H1 (cell line): ENCODE results near the gene BATF2. TPM values are rescaled to one million over a fixed set of nuclear protein-coding genes. Genes with fewer than 3 reads are reported as not detected.

Source experiments
- CTCF ChIA-PET: fragments of 300-600 bp; sonication (Branson Sonifier 250); formaldehyde crosslinking; loops from one replicate; lab custom pipeline; 2021; ENCODE audit not compliant: partially characterized antibody; lab: Charles Lee
- POLR2A ChIA-PET: fragments of 300-600 bp; sonication (Branson Sonifier 250); formaldehyde crosslinking; loops from one replicate; lab custom pipeline; 2021; ENCODE audit warnings: inconsistent platforms; ENCODE audit not compliant: partially characterized antibody; lab: Charles Lee
- DNase-seq, 2 experiments: peaks; one replicate each; pipeline versions ENCODE4 v3.0.0 to v3.0.0-alpha.2; 2010 to 2022; ENCODE audit warnings: low spot score in 2 of 2, low read depth in 1 of 2, mixed read lengths in 1 of 2
- FAIRE-seq: peaks from 2 replicates; lab custom pipeline; 2011; peaks lifted over from hg19 to GRCh38; lab: Jason Lieb, UNC
- H2AFZ ChIP-seq: 2 replicates; pipeline ENCODE4 v1.8.1; 2012; ENCODE audit warnings: low read length, inconsistent platforms
- H2AK5ac ChIP-seq: 2 replicates; pipeline ENCODE4 v1.6.1; 2013; ENCODE audit warnings: low read depth, low read length
- H2BK120ac ChIP-seq: replicated peaks from 2 replicates; pipeline ENCODE3; 2013; ENCODE audit warnings: low read depth, low read length, inconsistent platforms
- H2BK12ac ChIP-seq: 2 replicates; pipeline ENCODE4 v1.6.1; 2013; ENCODE audit warnings: low read depth, low read length
- H2BK15ac ChIP-seq: 2 replicates; pipeline ENCODE4 v1.6.1; 2013; ENCODE audit warnings: low read length
- H2BK20ac ChIP-seq: 2 replicates; pipeline ENCODE4 v1.6.1; 2013; ENCODE audit warnings: low read length
- H2BK5ac ChIP-seq: 2 replicates; pipeline ENCODE4 v1.6.1; 2013; ENCODE audit warnings: low read depth, low read length
- H3K14ac ChIP-seq: 2 replicates; pipeline ENCODE4 v1.6.1; 2013; ENCODE audit warnings: inconsistent platforms; ENCODE audit not compliant: insufficient read length
- H3K18ac ChIP-seq: 2 replicates; pipeline ENCODE4 v1.6.1; 2013; ENCODE audit warnings: low read length; ENCODE audit errors: extremely low read depth
- H3K23ac ChIP-seq: 2 replicates; pipeline ENCODE4 v1.6.1; 2013; ENCODE audit warnings: inconsistent platforms; ENCODE audit not compliant: insufficient read length
- H3K23me2 ChIP-seq: 2 replicates; pipeline ENCODE4 v1.6.1; 2013; ENCODE audit warnings: low read depth, low read length
- H3K27ac ChIP-seq: 2 replicates; pipeline ENCODE4 v1.6.1; 2011; ENCODE audit warnings: low read depth, low read length, inconsistent platforms
- H3K27me3 ChIP-seq, 4 experiments: replicated peaks in 1 of 4; 1 replicate in 1 of 4; 2 replicates in 3 of 4; pipeline versions ENCODE4 v1.6.1 to v1.8.1; 2011 to 2013; ENCODE audit warnings: low read length in 3 of 4, mild to moderate bottlenecking in 3 of 4, inconsistent platforms in 2 of 4, mixed read lengths in 2 of 4, moderate library complexity in 1 of 4; ENCODE audit not compliant: control insufficient read depth in 3 of 4, insufficient read depth in 3 of 4; ENCODE audit errors: extremely low read depth in 1 of 4
- H3K36me3 ChIP-seq, 4 experiments: 2 replicates each; pipeline versions ENCODE4 v1.6.1 to v1.8.1; 2011 to 2013; ENCODE audit warnings: mild to moderate bottlenecking in 4 of 4, low read length in 3 of 4, moderate library complexity in 2 of 4, control low read depth in 1 of 4, inconsistent platforms in 1 of 4; ENCODE audit not compliant: insufficient read depth in 4 of 4, control insufficient read depth in 2 of 4
- H3K4ac ChIP-seq: replicated peaks from 2 replicates; pipeline ENCODE3; 2013; ENCODE audit warnings: low read length, low read depth, mixed read lengths, inconsistent platforms; ENCODE audit not compliant: insufficient read length
- H3K4me1 ChIP-seq, 4 experiments: replicated peaks in 1 of 4; 1 replicate in 1 of 4; 2 replicates in 3 of 4; pipeline versions ENCODE4 v1.6.1 to v1.8.1; 2011 to 2013; ENCODE audit warnings: low read length in 3 of 4, inconsistent platforms in 2 of 4, mixed read lengths in 1 of 4; ENCODE audit not compliant: insufficient read depth in 4 of 4, control insufficient read depth in 3 of 4
- H3K4me2 ChIP-seq, 2 experiments: 2 replicates each; pipeline versions ENCODE4 v1.6.1 to v1.8.1; 2011 to 2013; ENCODE audit warnings: low read depth in 2 of 2, low read length in 2 of 2, control low read depth in 1 of 2, inconsistent platforms in 1 of 2, mild to moderate bottlenecking in 1 of 2; ENCODE audit not compliant: insufficient read depth in 1 of 2
- H3K4me3 ChIP-seq, 4 experiments: fragments of 200-600, 300-600 bp in 1 of 4; sonication (generic), shearing (Covaris generic), sonication (Bioruptor Twin) in 1 of 4; 2 replicates each; pipeline versions ENCODE4 v1.5.1 to v1.8.1; 2011 to 2016; ENCODE audit warnings: low read length in 4 of 4, low read depth in 3 of 4, control low read depth in 2 of 4, inconsistent platforms in 2 of 4, mild to moderate bottlenecking in 2 of 4, mixed read lengths in 1 of 4, moderate library complexity in 1 of 4; ENCODE audit not compliant: insufficient read depth in 2 of 4; ENCODE audit errors: extremely low read depth in 1 of 4
- H3K56ac ChIP-seq: replicated peaks from 2 replicates; pipeline ENCODE3; 2013; ENCODE audit warnings: low read depth, mild to moderate bottlenecking, mixed read lengths, low read length, inconsistent platforms; ENCODE audit not compliant: insufficient read length
- H3K79me1 ChIP-seq: 2 replicates; pipeline ENCODE4 v1.6.1; 2013; ENCODE audit warnings: low read depth, low read length, control low read depth
- H3K79me2 ChIP-seq, 2 experiments: 2 replicates each; pipeline versions ENCODE4 v1.6.1 to v1.8.1; 2012 to 2013; ENCODE audit warnings: low read length in 2 of 2, mild to moderate bottlenecking in 2 of 2, inconsistent platforms in 1 of 2; ENCODE audit not compliant: insufficient read depth in 2 of 2, control insufficient read depth in 1 of 2
- H3K9ac ChIP-seq, 4 experiments: replicated peaks in 1 of 4; 1 replicate in 1 of 4; 2 replicates in 3 of 4; pipeline versions ENCODE4 v1.6.1 to v1.8.1; 2011 to 2013; ENCODE audit warnings: low read depth in 3 of 4, low read length in 3 of 4, control low read depth in 2 of 4, mild to moderate bottlenecking in 2 of 4, moderate library complexity in 2 of 4, inconsistent platforms in 1 of 4; ENCODE audit errors: extremely low read depth in 1 of 4
- H3K9me3 ChIP-seq, 2 experiments: 2 replicates each; pipeline versions ENCODE4 v1.6.1 to v1.8.1; 2012 to 2013; ENCODE audit warnings: mild to moderate bottlenecking in 2 of 2, moderate library complexity in 2 of 2, control low read depth in 1 of 2, inconsistent platforms in 1 of 2, low read depth in 1 of 2, low read length in 1 of 2, mixed read lengths in 1 of 2; ENCODE audit not compliant: insufficient read depth in 2 of 2
- H4K20me1 ChIP-seq, 2 experiments: replicated peaks in 1 of 2; 2 replicates each; pipeline versions ENCODE3 to v1.8.1; 2011 to 2013; ENCODE audit warnings: inconsistent platforms in 2 of 2, low read length in 2 of 2, mild to moderate bottlenecking in 1 of 2; ENCODE audit not compliant: insufficient read depth in 2 of 2, control insufficient read depth in 1 of 2
- H4K5ac ChIP-seq: 2 replicates; pipeline ENCODE4 v1.6.1; 2013; ENCODE audit warnings: low read length, low read depth, mixed read lengths, inconsistent platforms; ENCODE audit not compliant: insufficient read length
- H4K8ac ChIP-seq: 2 replicates; pipeline ENCODE4 v1.8.0; 2013; ENCODE audit warnings: mild to moderate bottlenecking, moderate library complexity, low read length, inconsistent platforms; ENCODE audit not compliant: insufficient read depth; ENCODE audit errors: extremely low read depth
- H4K91ac ChIP-seq: replicated peaks from 2 replicates; pipeline ENCODE3; 2013; ENCODE audit warnings: low read length, mixed read lengths, inconsistent platforms; ENCODE audit not compliant: insufficient read length
- BRCA1 ChIP-seq: IDR thresholded peaks from 2 replicates; pipeline ENCODE4 v1.6.1; 2012; ENCODE audit warnings: low read depth, low read length, improper control_type of control experiment
- CTCF ChIP-seq, 3 experiments: IDR thresholded peaks; 1 replicate in 2 of 3; 2 replicates in 1 of 3; pipeline versions ENCODE4 v1.5.1 to v1.6.1; 2011; ENCODE audit warnings: low read length in 3 of 3, mild to moderate bottlenecking in 3 of 3, inconsistent platforms in 2 of 3, low read depth in 1 of 3, moderate library complexity in 1 of 3; ENCODE audit not compliant: insufficient read depth in 1 of 3; ENCODE audit errors: control extremely low read depth in 1 of 3
- FOSL1 ChIP-seq: IDR thresholded peaks from 2 replicates; pipeline ENCODE4 v1.6.1; 2011; ENCODE audit warnings: mild to moderate bottlenecking, low read depth, low read length, moderate library complexity; ENCODE audit not compliant: insufficient read depth
- JUND ChIP-seq: IDR thresholded peaks from 2 replicates; pipeline ENCODE4 v1.6.1; 2011; ENCODE audit warnings: mild to moderate bottlenecking, improper control_type of control experiment, low read length
- KDM4A ChIP-seq: IDR thresholded peaks from one replicate; pipeline ENCODE4 v1.7.1; 2012; ENCODE audit warnings: low read depth, mild to moderate bottlenecking, moderate library complexity, low read length, inconsistent platforms; ENCODE audit not compliant: severe bottlenecking
- KDM5A ChIP-seq: fragments of 200-600 bp; IDR thresholded peaks from 2 replicates; pipeline ENCODE4 v1.7.1; 2012; ENCODE audit warnings: mild to moderate bottlenecking, low read length, inconsistent platforms, mixed read lengths
- MAFK ChIP-seq: IDR thresholded peaks from 2 replicates; pipeline ENCODE4 v1.6.1; 2012; ENCODE audit warnings: low read depth, mild to moderate bottlenecking, improper control_type of control experiment, low read length
- RXRA ChIP-seq: IDR thresholded peaks from 2 replicates; pipeline ENCODE4 v1.6.1; 2011; ENCODE audit warnings: low read depth, mild to moderate bottlenecking, low read length, moderate library complexity; ENCODE audit not compliant: insufficient read depth
- TBP ChIP-seq: IDR thresholded peaks from 2 replicates; pipeline ENCODE4 v1.6.1; 2011; ENCODE audit warnings: low read depth, low read length, improper control_type of control experiment
- ZNF274 ChIP-seq: IDR thresholded peaks from 2 replicates; pipeline ENCODE4 v1.7.0; 2012; ENCODE audit warnings: low read length, borderline replicate concordance; ENCODE audit errors: extremely low read depth
- WGBS, 2 experiments: shearing (Covaris generic) in 1 of 2; methylation state at CpG; one replicate each; pipeline versions ENCODE4 v1.1.6 to v1.1.7; 2013 to 2015; ENCODE audit warnings: low lambda C conversion rate in 2 of 2, mixed read lengths in 2 of 2, inconsistent platforms in 1 of 2, low coverage in 1 of 2, missing lambda C conversion rate in 1 of 2; ENCODE audit not compliant: insufficient replicate concordance in 2 of 2, insufficient coverage in 1 of 2, insufficient read length in 1 of 2; ENCODE audit errors: extremely low coverage in 1 of 2, missing lambda C conversion rate in 1 of 2; 5-methylcytosine and 5-hydroxymethylcytosine counted together
- polyA plus RNA-seq, 7 experiments: library from polyadenylated mRNA; depleted of rRNA in 3 of 7; stranded (reverse) in 5 of 7; unstranded in 2 of 7; fragments of >200 nt in 5 of 7; fragments of 200-250 nt in 2 of 7; gene quantifications; 1 replicate in 5 of 7; 2 replicates in 1 of 7; 4 replicates in 1 of 7; pipeline versions ENCODE4 v1.2.1 to v1.2.3, GENCODE V29; 2011 to 2013; ENCODE audit warnings: missing spikeins in 2 of 7, mixed read lengths in 2 of 7
- total RNA-seq: library from RNA; stranded (reverse); fragmentation: NEBNext Ultra II Directional; extraction: Animal tissue kit (Norgen Biotek cat#: 25700); gene quantifications from 2 replicates; pipeline ENCODE4 v1.2.1, GENCODE V29; 2021

Gene BATF2
- total and polyA plus RNA-seq, 2 of the 8 experiments (the other 6 are each of a cell fraction or from before 2014, with no cell fraction given), result 1.4 to 3.1 TPM

GRCh38 chr11:65034423-65034822, 37.7 kb upstream of the BATF2 start:
- Histone ChIP-seq H3K27me3 (no peaks in the 10 kb centered on the region), H2BK20ac (no peak overlapping the region), H2BK15ac (no peak overlapping the region), H3K79me2 (no peaks in the 10 kb centered on the region), H4K5ac (no peak overlapping the region), H3K23ac (no peak overlapping the region), H3K4me2 (no peak overlapping the region), H2BK12ac (no peak overlapping the region), H3K14ac (no peak overlapping the region), H4K8ac (no peak overlapping the region), H3K9me3 (no peaks in the 10 kb centered on the region), H4K20me1 (no peaks in the 10 kb centered on the region), H3K36me3 (no peaks in the 10 kb centered on the region; a peak in 2 of 8 replicates), H3K18ac (no peak overlapping the region), H3K4ac (no peak overlapping the region), H3K56ac (no peak overlapping the region), H3K9ac (no peak overlapping the region), H2AK5ac (no peak overlapping the region), H2BK5ac (no peak overlapping the region), H2AFZ (no peak overlapping the region), H2BK120ac (no peak overlapping the region), H3K4me3 (no peak overlapping the region), H4K91ac (no peak overlapping the region), H3K4me1 (no peaks in the 10 kb centered on the region), H3K23me2 (no peaks in the 10 kb centered on the region), H3K27ac (no peak overlapping the region), H3K79me1 (no peaks in the 10 kb centered on the region)
- ChIA-PET POLR2A (no interaction called here), CTCF (interaction anchor here (1.2 to 3.1 kb wide), 3 partner anchors 21 to 44 kb away, joined by 4 to 12 read pairs (median 4); partner anchors contain the start of gene ARL2)
- FAIRE-seq (no peak), DNase-seq (no peak)
- WGBS, 2 experiments, result 84% methylated on average over 2 of the region's 2 CpGs; no CpG with 5 or more reads in 1 of the 2 experiments
- no peak for TF ChIP-seq RXRA
- TF ChIP-seq BRCA1, result no peak
- no peak for TF ChIP-seq FOSL1
- TF ChIP-seq KDM5A, result no peak
- TF ChIP-seq ZNF274, result no peak
- no peak for TF ChIP-seq MAFK
- TF ChIP-seq CTCF (IDR thresholded peaks at IDR 0.05; ENCODE audit: control extremely low read depth in 1 of 3, insufficient read depth in 1 of 3, low read depth in 1 of 3, low read length in 3 of 3), result no peak
- no peak for TF ChIP-seq TBP
- no peak for TF ChIP-seq KDM4A
- no peak for TF ChIP-seq JUND
